Astrocyte (in vitro differentiated cells and primary cell): ENCODE results near the gene MYO1G. TPM values are rescaled to one million over a fixed set of nuclear protein-coding genes. Genes with fewer than 3 reads are reported as not detected.

Experiments used
- DNase-seq: peaks from one replicate; pipeline ENCODE4 v3.0.0-alpha.2; 2010; ENCODE audit warnings: low read depth
- FAIRE-seq: peaks from 2 replicates; lab custom pipeline; 2011; peaks lifted over from hg19 to GRCh38; lab: Jason Lieb, UNC
- H2AFZ ChIP-seq: 2 replicates; pipeline ENCODE4 v1.6.0; 2012; ENCODE audit warnings: low read depth, low read length, inconsistent platforms
- H3K27ac ChIP-seq: 2 replicates; pipeline ENCODE4 v1.5.1; 2011; ENCODE audit warnings: low read depth, low read length, inconsistent platforms
- H3K27me3 ChIP-seq: 2 replicates; pipeline ENCODE4 v1.6.0; 2011; ENCODE audit warnings: low read length, inconsistent platforms; ENCODE audit not compliant: insufficient read depth
- H3K36me3 ChIP-seq: 2 replicates; pipeline ENCODE4 v1.5.1; 2011; ENCODE audit warnings: low read length, inconsistent platforms; ENCODE audit not compliant: insufficient read depth
- H3K4me1 ChIP-seq: 2 replicates; pipeline ENCODE4 v1.5.1; 2011; ENCODE audit warnings: low read length, inconsistent platforms; ENCODE audit not compliant: insufficient read depth
- H3K4me2 ChIP-seq: 2 replicates; pipeline ENCODE4 v1.6.0; 2012; ENCODE audit warnings: low read length, inconsistent platforms
- H3K4me3 ChIP-seq: 2 replicates; pipeline ENCODE4 v1.5.1; 2011; ENCODE audit warnings: low read depth, mild to moderate bottlenecking, low read length, inconsistent platforms; ENCODE audit not compliant: insufficient read depth
- H3K79me2 ChIP-seq: 2 replicates; pipeline ENCODE4 v1.6.0; 2012; ENCODE audit warnings: mild to moderate bottlenecking, low read length, inconsistent platforms; ENCODE audit not compliant: insufficient read depth
- H3K9ac ChIP-seq: 2 replicates; pipeline ENCODE4 v1.6.0; 2012; ENCODE audit warnings: mild to moderate bottlenecking, low read length, inconsistent platforms
- H3K9me3 ChIP-seq: 2 replicates; pipeline ENCODE4 v1.5.1; 2012; ENCODE audit warnings: low read depth, mild to moderate bottlenecking, low read length, inconsistent platforms; ENCODE audit not compliant: insufficient read depth
- H4K20me1 ChIP-seq: 2 replicates; pipeline ENCODE4 v1.6.0; 2012; ENCODE audit warnings: low read length, inconsistent platforms; ENCODE audit not compliant: insufficient read depth
- H3K27ac Mint-ChIP-seq: one replicate; pipeline ENCODE4 v1.8.0; 2021; ENCODE audit warnings: mild to moderate bottlenecking, mixed read lengths; ENCODE audit not compliant: unreplicated experiment
- H3K27me3 Mint-ChIP-seq: one replicate; pipeline ENCODE4 v1.8.0; 2021; ENCODE audit warnings: low read depth, mixed read lengths; ENCODE audit not compliant: unreplicated experiment
- H3K36me3 Mint-ChIP-seq: one replicate; pipeline ENCODE4 v1.8.0; 2021; ENCODE audit warnings: low read depth, mixed read lengths; ENCODE audit not compliant: unreplicated experiment
- H3K4me1 Mint-ChIP-seq: one replicate; pipeline ENCODE4 v1.8.0; 2021; ENCODE audit warnings: low read depth, mixed read lengths; ENCODE audit not compliant: unreplicated experiment
- H3K4me3 Mint-ChIP-seq: one replicate; pipeline ENCODE4 v1.8.0; 2021; ENCODE audit warnings: mild to moderate bottlenecking, moderate library complexity, mixed read lengths; ENCODE audit not compliant: unreplicated experiment
- H3K9me3 Mint-ChIP-seq: one replicate; pipeline ENCODE4 v1.8.0; 2021; ENCODE audit warnings: mild to moderate bottlenecking, mixed read lengths; ENCODE audit not compliant: unreplicated experiment
- CTCF ChIP-seq: IDR thresholded peaks from 2 replicates; pipeline ENCODE4 v1.5.1; 2011; ENCODE audit warnings: low read depth, mild to moderate bottlenecking, inconsistent platforms, low read length, moderate library complexity; ENCODE audit not compliant: insufficient read depth
- EZH2 ChIP-seq: IDR thresholded peaks from 2 replicates; pipeline ENCODE4 v1.6.1; 2012; ENCODE audit warnings: mild to moderate bottlenecking, low read length, inconsistent platforms; ENCODE audit not compliant: insufficient read depth
- total RNA-seq: library from RNA; stranded (reverse); gene quantifications from 2 replicates; pipeline ENCODE4 v1.2.1, GENCODE V29; 2021

The MYO1G gene
- total RNA-seq, 1 donor from 2014 or later, result 0.11 TPM

DNA sequence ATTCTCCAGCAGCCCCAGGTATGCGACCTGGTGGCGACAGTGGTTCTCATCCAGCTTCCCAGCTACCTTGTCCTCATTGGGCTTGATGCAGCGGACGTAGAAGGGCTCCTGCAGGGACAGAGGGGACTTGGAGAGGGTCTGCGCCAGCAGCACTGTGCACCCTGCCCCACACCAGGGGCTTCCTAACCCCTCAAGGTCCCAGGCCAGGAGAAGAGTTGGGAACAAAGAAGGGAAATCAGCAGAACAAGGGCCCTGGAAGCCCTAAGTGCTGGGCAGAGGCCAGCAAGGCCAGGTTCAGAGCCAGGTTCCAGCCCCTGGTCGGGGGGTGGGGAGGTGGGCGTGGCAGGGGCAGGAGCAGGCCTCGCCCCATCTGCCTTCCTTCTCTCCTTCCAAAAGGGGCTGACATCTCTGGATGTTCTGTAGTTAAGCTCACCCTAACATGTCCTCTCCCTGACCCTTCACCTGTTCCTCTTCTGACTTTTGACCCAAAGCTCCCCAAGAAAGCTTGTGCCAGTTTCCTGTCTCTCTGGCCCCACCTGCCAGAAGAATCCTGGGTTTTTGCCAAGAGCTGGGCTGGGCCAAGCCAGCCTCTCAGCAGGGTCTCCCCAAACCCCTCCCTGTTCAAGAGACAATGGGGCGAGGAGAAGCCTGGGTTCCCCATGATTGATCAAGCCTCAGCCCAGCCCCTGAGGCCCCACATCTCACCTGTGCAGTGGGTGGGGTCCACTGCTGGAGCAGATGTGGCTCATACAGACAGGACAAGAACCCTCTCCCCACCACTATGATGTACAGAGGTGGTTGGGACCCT, 11.9 kb downstream of the MYO1G start:
- FAIRE-seq (no peak), DNase-seq (no peak)
- no peaks in the 10 kb centered on the region for H3K79me2 ChIP-seq
- no peaks in the 10 kb centered on the region for H3K27me3 ChIP-seq
- Mint-ChIP-seq H3K9me3 (no peaks in the 10 kb centered on the region), H3K36me3 (no peaks in the 10 kb centered on the region), H3K4me3 (no peak overlapping the region), H3K4me1 (peaks cover 3% of the 10 kb centered on the region), H3K27ac (no peak overlapping the region), H3K27me3 (peaks cover 22% of the 10 kb centered on the region)
- H3K4me1 ChIP-seq, result peaks cover 6% of the 10 kb centered on the region
- TF ChIP-seq CTCF (no peak), EZH2 (no peak)
- no peaks in the 10 kb centered on the region for H3K9me3 ChIP-seq
- H2AFZ ChIP-seq, result no peak overlapping the region
- H3K9ac ChIP-seq, result no peak overlapping the region
- no peak overlapping the region for H3K4me3 ChIP-seq
- no peaks in the 10 kb centered on the region for H4K20me1 ChIP-seq
- H3K36me3 ChIP-seq, result no peaks in the 10 kb centered on the region
- H3K27ac ChIP-seq, result no peak overlapping the region
- H3K4me2 ChIP-seq, result no peak overlapping the region

- H3K9me3 ChIP-seq, result no peaks in the 10 kb centered on the region
- Mint-ChIP-seq H3K27me3 (peaks cover 18% of the 10 kb centered on the region), H3K4me3 (no peak overlapping the region), H3K4me1 (peaks cover 3% of the 10 kb centered on the region), H3K36me3 (no peaks in the 10 kb centered on the region), H3K9me3 (no peaks in the 10 kb centered on the region), H3K27ac (no peak overlapping the region)
- H3K4me1 ChIP-seq, result peaks cover 6% of the 10 kb centered on the region
- no peak for TF ChIP-seq CTCF
- TF ChIP-seq EZH2, result no peak
- no peaks in the 10 kb centered on the region for H3K79me2 ChIP-seq
- H3K27me3 ChIP-seq, result no peaks in the 10 kb centered on the region
- no peak overlapping the region for H2AFZ ChIP-seq
- no peak for DNase-seq
- H3K27ac ChIP-seq, result no peak overlapping the region
- H3K4me3 ChIP-seq, result no peak overlapping the region
- H3K36me3 ChIP-seq, result no peaks in the 10 kb centered on the region
- no peak overlapping the region for H3K9ac ChIP-seq
- H4K20me1 ChIP-seq, result no peaks in the 10 kb centered on the region
- no peak overlapping the region for H3K4me2 ChIP-seq
- FAIRE-seq, result no peak
Measured at GRCh38 chr7:44965937-44966730, 12.7 kb downstream of the MYO1G start.
